HCT116 (cell line): ENCODE data around the gene SPATS2L.

ENCODE experiments used
- EZH2 ChIP-seq: fragments of 200-600 bp; sonication (generic); IDR thresholded peaks from 2 replicates; pipeline ENCODE4 v1.6.1; 2017; ENCODE audit warnings: antibody characterized with exemption, mixed run types
- EZH2phosphoT487 ChIP-seq: fragments of 200-600 bp; IDR thresholded peaks from 2 replicates; pipeline ENCODE4 v1.6.1; 2018; ENCODE audit warnings: antibody characterized with exemption, borderline replicate concordance
- JUND ChIP-seq: IDR thresholded peaks from 2 replicates; pipeline ENCODE4 v1.6.1; 2012
- POLR2A ChIP-seq: IDR thresholded peaks from 2 replicates; pipeline ENCODE4 v1.7.0; 2011; ENCODE audit warnings: borderline replicate concordance; ENCODE audit not compliant: insufficient read depth, insufficient read length; ENCODE audit errors: extremely low read depth
- SP1 ChIP-seq: IDR thresholded peaks from 2 replicates; pipeline ENCODE4 v1.6.1; 2012; ENCODE audit warnings: low read depth
- TF ChIP-seq, protein P1 (sequence below), 3 experiments: fragments of 200-600 bp in 1 of 3; sonication (generic) in 1 of 3; IDR thresholded peaks in 2 of 3; conservative IDR thresholded peaks in 1 of 3; 2 replicates each; pipeline ENCODE4 v1.5.1; 2012 to 2017; ENCODE audit warnings: low read depth in 2 of 3, low read length in 2 of 3, antibody characterized with exemption in 1 of 3, borderline replicate concordance in 1 of 3, control low read depth in 1 of 3, mild to moderate bottlenecking in 1 of 3, mixed read lengths in 1 of 3, mixed run types in 1 of 3, moderate library complexity in 1 of 3; ENCODE audit not compliant: insufficient read depth in 1 of 3
- TF ChIP-seq, protein P2 (sequence below): IDR thresholded peaks from 2 replicates; pipeline ENCODE4 v1.6.1; 2012; ENCODE audit warnings: low read depth

DNA sequence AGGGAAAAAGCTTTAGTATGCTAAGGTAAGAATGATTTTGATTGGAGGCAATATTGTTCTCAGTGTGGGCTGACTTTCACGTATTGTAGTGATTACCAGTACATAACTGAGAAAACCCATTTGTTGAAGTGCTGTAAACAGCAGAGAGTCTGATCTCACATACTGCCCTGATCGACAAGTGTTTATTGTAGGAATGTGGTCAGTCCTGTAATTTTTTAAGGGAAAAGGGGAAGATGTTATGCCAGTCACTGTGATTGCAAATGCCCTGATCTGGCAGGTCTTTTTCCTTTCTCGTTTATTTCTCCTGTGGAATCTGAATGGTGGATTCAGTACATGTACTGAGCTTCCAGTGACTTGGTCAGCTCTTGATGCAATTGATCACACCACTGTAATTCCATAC is 11.5 kb downstream of the SPATS2L start:
- TF ChIP-seq, protein P1, sequence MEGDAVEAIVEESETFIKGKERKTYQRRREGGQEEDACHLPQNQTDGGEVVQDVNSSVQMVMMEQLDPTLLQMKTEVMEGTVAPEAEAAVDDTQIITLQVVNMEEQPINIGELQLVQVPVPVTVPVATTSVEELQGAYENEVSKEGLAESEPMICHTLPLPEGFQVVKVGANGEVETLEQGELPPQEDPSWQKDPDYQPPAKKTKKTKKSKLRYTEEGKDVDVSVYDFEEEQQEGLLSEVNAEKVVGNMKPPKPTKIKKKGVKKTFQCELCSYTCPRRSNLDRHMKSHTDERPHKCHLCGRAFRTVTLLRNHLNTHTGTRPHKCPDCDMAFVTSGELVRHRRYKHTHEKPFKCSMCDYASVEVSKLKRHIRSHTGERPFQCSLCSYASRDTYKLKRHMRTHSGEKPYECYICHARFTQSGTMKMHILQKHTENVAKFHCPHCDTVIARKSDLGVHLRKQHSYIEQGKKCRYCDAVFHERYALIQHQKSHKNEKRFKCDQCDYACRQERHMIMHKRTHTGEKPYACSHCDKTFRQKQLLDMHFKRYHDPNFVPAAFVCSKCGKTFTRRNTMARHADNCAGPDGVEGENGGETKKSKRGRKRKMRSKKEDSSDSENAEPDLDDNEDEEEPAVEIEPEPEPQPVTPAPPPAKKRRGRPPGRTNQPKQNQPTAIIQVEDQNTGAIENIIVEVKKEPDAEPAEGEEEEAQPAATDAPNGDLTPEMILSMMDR (IDR thresholded peaks at IDR 0.05 in 2 of 3, conservative IDR thresholded peaks at IDR 0.05 in 1 of 3; ENCODE audit: borderline replicate concordance in 1 of 3, insufficient read depth in 1 of 3, low read depth in 2 of 3, low read length in 2 of 3) = no peak
- TF ChIP-seq EZH2phosphoT487 = no peak
- TF ChIP-seq JUND = no peak
- TF ChIP-seq, protein P2, sequence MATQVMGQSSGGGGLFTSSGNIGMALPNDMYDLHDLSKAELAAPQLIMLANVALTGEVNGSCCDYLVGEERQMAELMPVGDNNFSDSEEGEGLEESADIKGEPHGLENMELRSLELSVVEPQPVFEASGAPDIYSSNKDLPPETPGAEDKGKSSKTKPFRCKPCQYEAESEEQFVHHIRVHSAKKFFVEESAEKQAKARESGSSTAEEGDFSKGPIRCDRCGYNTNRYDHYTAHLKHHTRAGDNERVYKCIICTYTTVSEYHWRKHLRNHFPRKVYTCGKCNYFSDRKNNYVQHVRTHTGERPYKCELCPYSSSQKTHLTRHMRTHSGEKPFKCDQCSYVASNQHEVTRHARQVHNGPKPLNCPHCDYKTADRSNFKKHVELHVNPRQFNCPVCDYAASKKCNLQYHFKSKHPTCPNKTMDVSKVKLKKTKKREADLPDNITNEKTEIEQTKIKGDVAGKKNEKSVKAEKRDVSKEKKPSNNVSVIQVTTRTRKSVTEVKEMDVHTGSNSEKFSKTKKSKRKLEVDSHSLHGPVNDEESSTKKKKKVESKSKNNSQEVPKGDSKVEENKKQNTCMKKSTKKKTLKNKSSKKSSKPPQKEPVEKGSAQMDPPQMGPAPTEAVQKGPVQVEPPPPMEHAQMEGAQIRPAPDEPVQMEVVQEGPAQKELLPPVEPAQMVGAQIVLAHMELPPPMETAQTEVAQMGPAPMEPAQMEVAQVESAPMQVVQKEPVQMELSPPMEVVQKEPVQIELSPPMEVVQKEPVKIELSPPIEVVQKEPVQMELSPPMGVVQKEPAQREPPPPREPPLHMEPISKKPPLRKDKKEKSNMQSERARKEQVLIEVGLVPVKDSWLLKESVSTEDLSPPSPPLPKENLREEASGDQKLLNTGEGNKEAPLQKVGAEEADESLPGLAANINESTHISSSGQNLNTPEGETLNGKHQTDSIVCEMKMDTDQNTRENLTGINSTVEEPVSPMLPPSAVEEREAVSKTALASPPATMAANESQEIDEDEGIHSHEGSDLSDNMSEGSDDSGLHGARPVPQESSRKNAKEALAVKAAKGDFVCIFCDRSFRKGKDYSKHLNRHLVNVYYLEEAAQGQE = no peak
- no peak for TF ChIP-seq POLR2A
- TF ChIP-seq SP1 = no peak
- no peak for TF ChIP-seq EZH2
